Esophagus squamous epithelium (tissue), 4 donors: ENCODE data around the gene CDH13.

Experiments used
- POLR2A ChIP-seq, 4 donors: fragments of 450-650 bp; IDR thresholded peaks; one replicate each; pipeline ENCODE4 v1.6.1; 2017; ENCODE audit warnings: antibody characterized with exemption in 4 of 4, mild to moderate bottlenecking in 4 of 4, moderate library complexity in 3 of 4
- TF ChIP-seq, protein P1 (sequence below), 6 experiments: fragments of 450-650 bp in 4 of 6; fragments of 200-600 bp in 2 of 6; sonication (generic) in 2 of 6; IDR thresholded peaks; one replicate each; pipeline ENCODE4 v1.5.1; 2016 to 2019; ENCODE audit warnings: antibody characterized with exemption in 6 of 6, mild to moderate bottlenecking in 4 of 6, moderate library complexity in 4 of 6

GRCh38 chr16:83728492-83728891 lies 1101.7 kb downstream of the CDH13 start:
- TF ChIP-seq, protein P1, sequence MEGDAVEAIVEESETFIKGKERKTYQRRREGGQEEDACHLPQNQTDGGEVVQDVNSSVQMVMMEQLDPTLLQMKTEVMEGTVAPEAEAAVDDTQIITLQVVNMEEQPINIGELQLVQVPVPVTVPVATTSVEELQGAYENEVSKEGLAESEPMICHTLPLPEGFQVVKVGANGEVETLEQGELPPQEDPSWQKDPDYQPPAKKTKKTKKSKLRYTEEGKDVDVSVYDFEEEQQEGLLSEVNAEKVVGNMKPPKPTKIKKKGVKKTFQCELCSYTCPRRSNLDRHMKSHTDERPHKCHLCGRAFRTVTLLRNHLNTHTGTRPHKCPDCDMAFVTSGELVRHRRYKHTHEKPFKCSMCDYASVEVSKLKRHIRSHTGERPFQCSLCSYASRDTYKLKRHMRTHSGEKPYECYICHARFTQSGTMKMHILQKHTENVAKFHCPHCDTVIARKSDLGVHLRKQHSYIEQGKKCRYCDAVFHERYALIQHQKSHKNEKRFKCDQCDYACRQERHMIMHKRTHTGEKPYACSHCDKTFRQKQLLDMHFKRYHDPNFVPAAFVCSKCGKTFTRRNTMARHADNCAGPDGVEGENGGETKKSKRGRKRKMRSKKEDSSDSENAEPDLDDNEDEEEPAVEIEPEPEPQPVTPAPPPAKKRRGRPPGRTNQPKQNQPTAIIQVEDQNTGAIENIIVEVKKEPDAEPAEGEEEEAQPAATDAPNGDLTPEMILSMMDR (IDR thresholded peaks at IDR 0.05) = no peak
- TF ChIP-seq POLR2A (IDR thresholded peaks at IDR 0.05) = no peak
